ENCODE data around the gene CHST10.

- TF ChIP-seq, protein P1, sequence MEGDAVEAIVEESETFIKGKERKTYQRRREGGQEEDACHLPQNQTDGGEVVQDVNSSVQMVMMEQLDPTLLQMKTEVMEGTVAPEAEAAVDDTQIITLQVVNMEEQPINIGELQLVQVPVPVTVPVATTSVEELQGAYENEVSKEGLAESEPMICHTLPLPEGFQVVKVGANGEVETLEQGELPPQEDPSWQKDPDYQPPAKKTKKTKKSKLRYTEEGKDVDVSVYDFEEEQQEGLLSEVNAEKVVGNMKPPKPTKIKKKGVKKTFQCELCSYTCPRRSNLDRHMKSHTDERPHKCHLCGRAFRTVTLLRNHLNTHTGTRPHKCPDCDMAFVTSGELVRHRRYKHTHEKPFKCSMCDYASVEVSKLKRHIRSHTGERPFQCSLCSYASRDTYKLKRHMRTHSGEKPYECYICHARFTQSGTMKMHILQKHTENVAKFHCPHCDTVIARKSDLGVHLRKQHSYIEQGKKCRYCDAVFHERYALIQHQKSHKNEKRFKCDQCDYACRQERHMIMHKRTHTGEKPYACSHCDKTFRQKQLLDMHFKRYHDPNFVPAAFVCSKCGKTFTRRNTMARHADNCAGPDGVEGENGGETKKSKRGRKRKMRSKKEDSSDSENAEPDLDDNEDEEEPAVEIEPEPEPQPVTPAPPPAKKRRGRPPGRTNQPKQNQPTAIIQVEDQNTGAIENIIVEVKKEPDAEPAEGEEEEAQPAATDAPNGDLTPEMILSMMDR (conservative IDR thresholded peaks at IDR 0.05) = no peak
- no peak for TF ChIP-seq EZH2 (IDR thresholded peaks at IDR 0.05; ENCODE audit: low read depth)
These were observed 12.3 kb upstream of the CHST10 start for GRCh38 chr2:100429726-100430125.
